ENCODE measurements around the gene SMARCC1. TPM values are rescaled to one million over a fixed set of nuclear protein-coding genes. Genes with fewer than 3 reads are reported as not detected.
"Not testable (repeated sequence)": the region's sequence is repeated elsewhere in the genome, so short reads cannot be mapped to it uniquely, and the experiment has no call there.

SMARCC1 gene
- total and polyA plus RNA-seq, 2 experiments from 2014 or later = 35.5 to 38.2 TPM

- Histone ChIP-seq H3K4me2 (no peak overlapping the region), H3K9me2 (replicated peaks; ENCODE audit: insufficient read depth) (no peaks in the 10 kb centered on the region), H3K79me2 (peaks cover 95% of the 10 kb centered on the region), H3K36me3 (replicated peaks; ENCODE audit: insufficient read depth, low read depth) (no peaks in the 10 kb centered on the region), H3K4me3 (no peak overlapping the region), H2AFZ (no peak overlapping the region), H3K4me1 (ENCODE audit: insufficient read depth) (no peaks in the 10 kb centered on the region), H4K20me1 (ENCODE audit: insufficient read depth, poor library complexity, severe bottlenecking) (peaks cover 10% of the 10 kb centered on the region), H3K27me3 (no peaks in the 10 kb centered on the region), H3K27ac (no peak overlapping the region), H3K9me3 (ENCODE audit: low read depth) (no peaks in the 10 kb centered on the region)
- TF ChIP-seq CTCF (IDR thresholded peaks at IDR 0.05; ENCODE audit: poor library complexity) = no peak
- TF ChIP-seq EZH2 (IDR thresholded peaks at IDR 0.05; ENCODE audit: borderline replicate concordance) = no peak
- TF ChIP-seq EZH2phosphoT487 (IDR thresholded peaks at IDR 0.05; ENCODE audit: low read depth, severe bottlenecking, unreplicated experiment) = no peak
- DNase-seq (ENCODE audit: low spot score) = no peak
- 93% methylated on average over 14 of the region's 14 CpGs for WGBS (ENCODE audit: low lambda C conversion rate, missing lambda C conversion rate)
Observed at GRCh38 chr3:47758261-47759025, 23.2 kb downstream of the SMARCC1 start.

- H4K20me1 ChIP-seq (ENCODE audit: insufficient read depth, poor library complexity, severe bottlenecking) = peaks cover 28% of the 10 kb centered on the region
- H3K36me3 ChIP-seq (replicated peaks; ENCODE audit: insufficient read depth, low read depth) = no peaks in the 10 kb centered on the region
- no peak for DNase-seq (ENCODE audit: low spot score)
- no peaks in the 10 kb centered on the region for H3K9me2 ChIP-seq (replicated peaks; ENCODE audit: insufficient read depth)
- no peaks in the 10 kb centered on the region for H3K27me3 ChIP-seq
- no peak for TF ChIP-seq EZH2phosphoT487 (IDR thresholded peaks at IDR 0.05; ENCODE audit: low read depth, severe bottlenecking, unreplicated experiment)
- no peak for TF ChIP-seq EZH2 (IDR thresholded peaks at IDR 0.05; ENCODE audit: borderline replicate concordance)
- TF ChIP-seq CTCF (IDR thresholded peaks at IDR 0.05; ENCODE audit: poor library complexity) = no peak
- H3K4me3 ChIP-seq = no peak overlapping the region
- H3K79me2 ChIP-seq = peaks cover 99% of the 10 kb centered on the region
- no peak overlapping the region for H2AFZ ChIP-seq
- H3K27ac ChIP-seq = no peak overlapping the region
- H3K4me2 ChIP-seq = no peak overlapping the region
- no peaks in the 10 kb centered on the region for H3K9me3 ChIP-seq (ENCODE audit: low read depth)
- 91% methylated on average over 3 of the region's 3 CpGs for WGBS (ENCODE audit: low lambda C conversion rate, missing lambda C conversion rate)
- no peaks in the 10 kb centered on the region for H3K4me1 ChIP-seq (ENCODE audit: insufficient read depth)
Observed at GRCh38 chr3:47752716-47753115, 29.0 kb downstream of the SMARCC1 start.

GRCh38 chr3:47750811-47751354, 30.8 kb downstream of the SMARCC1 start:
- not testable (repeated sequence) for H3K36me3 ChIP-seq (replicated peaks; ENCODE audit: insufficient read depth, low read depth); H3K4me1 ChIP-seq (ENCODE audit: insufficient read depth); H3K9me2 ChIP-seq (replicated peaks; ENCODE audit: insufficient read depth); H3K27me3 ChIP-seq; H3K9me3 ChIP-seq (ENCODE audit: low read depth); H2AFZ ChIP-seq; H3K4me2 ChIP-seq; H3K4me3 ChIP-seq; DNase-seq (ENCODE audit: low spot score); H3K27ac ChIP-seq
- H4K20me1 ChIP-seq (ENCODE audit: insufficient read depth, poor library complexity, severe bottlenecking) = peaks cover 33% of the 10 kb centered on the region
- WGBS (ENCODE audit: low lambda C conversion rate, missing lambda C conversion rate) = 95% methylated on average over 12 of the region's 12 CpGs
- H3K79me2 ChIP-seq = peaks cover 99% of the 10 kb centered on the region

- DNase-seq (ENCODE audit: low spot score) = no peak
Observed at GRCh38 chr3:47747558-47747957, 34.1 kb downstream of the SMARCC1 start.

More at GRCh38 chr3:47747558-47747957, 34.1 kb downstream of the SMARCC1 start:
- H3K36me3 ChIP-seq (replicated peaks; ENCODE audit: insufficient read depth, low read depth) = no peaks in the 10 kb centered on the region
- H3K27me3 ChIP-seq = no peaks in the 10 kb centered on the region
- H3K4me1 ChIP-seq (ENCODE audit: insufficient read depth) = no peaks in the 10 kb centered on the region
- H2AFZ ChIP-seq = no peak overlapping the region
- H3K9me3 ChIP-seq (ENCODE audit: low read depth) = no peaks in the 10 kb centered on the region
- no peak overlapping the region for H3K27ac ChIP-seq
- peaks cover 100% of the 10 kb centered on the region for H3K79me2 ChIP-seq
- peaks cover 37% of the 10 kb centered on the region for H4K20me1 ChIP-seq (ENCODE audit: insufficient read depth, poor library complexity, severe bottlenecking)
- WGBS (ENCODE audit: low lambda C conversion rate, missing lambda C conversion rate) = 97% methylated on average over 3 of the region's 3 CpGs
- no peaks in the 10 kb centered on the region for H3K9me2 ChIP-seq (replicated peaks; ENCODE audit: insufficient read depth)
- no peak for TF ChIP-seq EZH2 (IDR thresholded peaks at IDR 0.05; ENCODE audit: borderline replicate concordance)
- no peak for TF ChIP-seq CTCF (IDR thresholded peaks at IDR 0.05; ENCODE audit: poor library complexity)
- no peak overlapping the region for H3K4me2 ChIP-seq
- H3K4me3 ChIP-seq = no peak overlapping the region
